Spleen (tissue), 7 donors: Measurements from ENCODE around the gene CHSY3.

Experiments
- POLR2A ChIP-seq, 3 donors: fragments of 450-650 bp; IDR thresholded peaks; one replicate each; pipeline ENCODE4 v1.5.1; 2017; ENCODE audit warnings: antibody characterized with exemption in 3 of 3, mild to moderate bottlenecking in 1 of 3
- POLR2AphosphoS5 ChIP-seq, 3 donors: sonication (generic); formaldehyde crosslinking; IDR thresholded peaks; one replicate each; pipeline ENCODE4 v1.5.1; 2017; ENCODE audit warnings: antibody characterized with exemption in 3 of 3
- TF ChIP-seq, protein P1 (sequence below), 11 experiments: fragments of 200-600 bp in 7 of 11; fragments of 450-650 bp in 4 of 11; sonication (generic) in 4 of 11; IDR thresholded peaks in 8 of 11; conservative IDR thresholded peaks in 3 of 11; 1 replicate in 7 of 11; 2 replicates in 4 of 11; pipeline versions ENCODE4 v1.4.0 to v1.8.0; 2016 to 2021; ENCODE audit warnings: antibody characterized with exemption in 11 of 11, inconsistent platforms in 4 of 11, mild to moderate bottlenecking in 1 of 11
- donor health status: DM: no; HTN: no; CAD: no; lungs with moderate emphysema.
- donor health status: DM: no; HTN: no; CAD: no.
- donor health status: DM: no; HTN: no; CAD: no.

DNA sequence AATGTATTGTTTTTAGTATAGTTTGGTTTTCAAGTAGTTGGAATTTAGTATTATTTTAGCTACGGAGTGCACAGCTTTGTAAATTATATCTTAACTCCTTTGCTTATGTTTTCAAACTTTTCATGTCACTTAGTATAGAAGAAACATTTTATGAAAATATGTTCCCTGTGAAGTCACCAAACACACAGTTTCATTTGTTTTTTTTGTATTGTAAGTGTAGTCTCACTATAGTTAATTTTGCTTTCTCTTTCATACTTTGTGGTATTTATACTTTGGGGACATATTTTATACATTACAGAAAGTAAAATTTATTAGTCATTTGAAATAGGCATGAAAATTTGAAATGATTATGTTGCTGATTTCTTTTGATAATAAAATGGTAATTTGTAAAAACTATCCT lies 5.0 kb downstream of the CHSY3 start:
- TF ChIP-seq POLR2A (IDR thresholded peaks at IDR 0.05) (no peak), POLR2AphosphoS5 (IDR thresholded peaks at IDR 0.05) (no peak)
- TF ChIP-seq, protein P1, sequence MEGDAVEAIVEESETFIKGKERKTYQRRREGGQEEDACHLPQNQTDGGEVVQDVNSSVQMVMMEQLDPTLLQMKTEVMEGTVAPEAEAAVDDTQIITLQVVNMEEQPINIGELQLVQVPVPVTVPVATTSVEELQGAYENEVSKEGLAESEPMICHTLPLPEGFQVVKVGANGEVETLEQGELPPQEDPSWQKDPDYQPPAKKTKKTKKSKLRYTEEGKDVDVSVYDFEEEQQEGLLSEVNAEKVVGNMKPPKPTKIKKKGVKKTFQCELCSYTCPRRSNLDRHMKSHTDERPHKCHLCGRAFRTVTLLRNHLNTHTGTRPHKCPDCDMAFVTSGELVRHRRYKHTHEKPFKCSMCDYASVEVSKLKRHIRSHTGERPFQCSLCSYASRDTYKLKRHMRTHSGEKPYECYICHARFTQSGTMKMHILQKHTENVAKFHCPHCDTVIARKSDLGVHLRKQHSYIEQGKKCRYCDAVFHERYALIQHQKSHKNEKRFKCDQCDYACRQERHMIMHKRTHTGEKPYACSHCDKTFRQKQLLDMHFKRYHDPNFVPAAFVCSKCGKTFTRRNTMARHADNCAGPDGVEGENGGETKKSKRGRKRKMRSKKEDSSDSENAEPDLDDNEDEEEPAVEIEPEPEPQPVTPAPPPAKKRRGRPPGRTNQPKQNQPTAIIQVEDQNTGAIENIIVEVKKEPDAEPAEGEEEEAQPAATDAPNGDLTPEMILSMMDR (IDR thresholded peaks at IDR 0.05 in 8 of 11, conservative IDR thresholded peaks at IDR 0.05 in 3 of 11): no peak
